NB4 (cell line): ENCODE data around the gene CDH4.

Source experiments
- CTCF ChIP-seq: IDR thresholded peaks from one replicate; pipeline ENCODE4 v1.5.1; 2012; ENCODE audit warnings: low read depth, low read length
- MAX ChIP-seq: IDR thresholded peaks from 2 replicates; pipeline ENCODE4 v1.6.1; 2011; ENCODE audit warnings: low read depth, low read length
- MYC ChIP-seq: IDR thresholded peaks from 2 replicates; pipeline ENCODE4 v1.6.1; 2011; ENCODE audit warnings: low read depth, low read length
- POLR2A ChIP-seq: IDR thresholded peaks from 2 replicates; pipeline ENCODE4 v1.6.1; 2011; ENCODE audit warnings: mild to moderate bottlenecking; ENCODE audit not compliant: insufficient read length; ENCODE audit errors: extremely low read depth

- no peak for TF ChIP-seq CTCF
- TF ChIP-seq MYC, result no peak
- TF ChIP-seq POLR2A, result no peak
- no peak for TF ChIP-seq MAX
Measured at GRCh38 chr20:61544910-61545889, 293.1 kb downstream of the CDH4 start.
